Duodenal mucosa (tissue), 2 donors: Measurements from ENCODE around the gene BPIFA2.

Experiments
- H3K27ac ChIP-seq: one replicate; pipeline ENCODE4 v1.7.0; 2013; ENCODE audit warnings: low read depth, low read length
- H3K27me3 ChIP-seq, 2 donors: one replicate each; pipeline ENCODE4 v1.7.0; 2013; ENCODE audit warnings: low read length in 2 of 2, control low read depth in 1 of 2; ENCODE audit not compliant: insufficient read depth in 2 of 2, control insufficient read depth in 1 of 2
- H3K36me3 ChIP-seq, 2 donors: one replicate each; pipeline ENCODE4 v1.7.0; 2013; ENCODE audit warnings: low read length in 2 of 2, control low read depth in 1 of 2; ENCODE audit not compliant: insufficient read depth in 2 of 2, control insufficient read depth in 1 of 2
- H3K4me1 ChIP-seq, 2 donors: one replicate each; pipeline ENCODE4 v1.7.0; 2013; ENCODE audit warnings: low read length in 2 of 2, control low read depth in 1 of 2; ENCODE audit not compliant: insufficient read depth in 2 of 2, control insufficient read depth in 1 of 2
- H3K4me3 ChIP-seq, 2 donors: one replicate each; pipeline ENCODE4 v1.7.0; 2013; ENCODE audit warnings: low read length in 2 of 2, low read depth in 1 of 2
- H3K9ac ChIP-seq, 2 donors: one replicate each; pipeline ENCODE4 v1.7.0; 2013; ENCODE audit warnings: low read length in 2 of 2, low read depth in 1 of 2
- H3K9me3 ChIP-seq, 2 donors: one replicate each; pipeline ENCODE4 v1.7.0; 2013; ENCODE audit warnings: low read length in 2 of 2, control low read depth in 1 of 2; ENCODE audit not compliant: control insufficient read depth in 1 of 2

BPIFA2 gene

DNA sequence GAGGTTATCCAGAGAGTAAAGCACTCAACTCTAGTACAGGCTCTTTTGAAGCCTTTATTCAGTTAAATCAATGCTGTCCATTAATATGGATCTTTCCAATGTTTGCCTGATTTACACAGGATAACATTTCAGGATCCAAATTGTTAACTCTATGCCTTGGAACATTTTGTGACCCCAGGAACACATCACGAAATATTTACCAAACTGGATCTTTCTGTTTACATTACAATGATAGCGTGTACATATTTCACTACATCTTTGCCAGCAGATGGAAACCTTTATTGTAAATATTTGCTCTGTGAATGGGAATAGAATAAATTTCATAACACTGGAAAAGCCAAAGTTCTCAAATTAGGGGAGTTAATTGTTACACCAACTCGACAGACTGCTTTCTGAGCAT lies 23.5 kb downstream of the BPIFA2 start:
- H3K9me3 ChIP-seq: no peaks in the 10 kb centered on the region
- no peak overlapping the region for H3K9ac ChIP-seq
- H3K4me1 ChIP-seq: no peaks in the 10 kb centered on the region
- no peak overlapping the region for H3K27ac ChIP-seq
- no peaks in the 10 kb centered on the region for H3K36me3 ChIP-seq
- H3K4me3 ChIP-seq: no peak overlapping the region
- no peaks in the 10 kb centered on the region for H3K27me3 ChIP-seq

- Histone ChIP-seq H3K27ac (no peak overlapping the region), H3K9ac (no peak overlapping the region), H3K36me3 (no peaks in the 10 kb centered on the region), H3K4me3 (no peak overlapping the region), H3K4me1 (no peaks in the 10 kb centered on the region), H3K27me3 (no peaks in the 10 kb centered on the region), H3K9me3 (no peaks in the 10 kb centered on the region)
Observed at GRCh38 chr20:33191955-33192354, 24.0 kb downstream of the BPIFA2 start.

- Histone ChIP-seq H3K27ac (no peak overlapping the region), H3K27me3 (no peaks in the 10 kb centered on the region), H3K36me3 (no peaks in the 10 kb centered on the region), H3K9ac (no peak overlapping the region), H3K4me3 (no peak overlapping the region), H3K9me3 (no peaks in the 10 kb centered on the region), H3K4me1 (no peaks in the 10 kb centered on the region)
Observed at GRCh38 chr20:33192912-33193501, 25.0 kb downstream of the BPIFA2 start.

GRCh38 chr20:33199026-33199425 lies 31.1 kb downstream of the BPIFA2 start:
- Histone ChIP-seq H3K27ac (no peak overlapping the region), H3K4me1 (no peaks in the 10 kb centered on the region), H3K9ac (no peak overlapping the region), H3K4me3 (no peak overlapping the region), H3K27me3 (no peaks in the 10 kb centered on the region), H3K36me3 (no peaks in the 10 kb centered on the region), H3K9me3 (no peaks in the 10 kb centered on the region)

- H3K4me1 ChIP-seq: no peaks in the 10 kb centered on the region
- H3K9me3 ChIP-seq: no peaks in the 10 kb centered on the region
- no peaks in the 10 kb centered on the region for H3K36me3 ChIP-seq
- H3K27me3 ChIP-seq: no peaks in the 10 kb centered on the region
- no peak overlapping the region for H3K27ac ChIP-seq
- no peak overlapping the region for H3K4me3 ChIP-seq
- no peak overlapping the region for H3K9ac ChIP-seq
Observed at GRCh38 chr20:33202451-33202850, 34.5 kb downstream of the BPIFA2 start.

- no peak overlapping the region for H3K9ac ChIP-seq
Observed at GRCh38 chr20:33203444-33203843, 35.5 kb downstream of the BPIFA2 start.

DNA sequence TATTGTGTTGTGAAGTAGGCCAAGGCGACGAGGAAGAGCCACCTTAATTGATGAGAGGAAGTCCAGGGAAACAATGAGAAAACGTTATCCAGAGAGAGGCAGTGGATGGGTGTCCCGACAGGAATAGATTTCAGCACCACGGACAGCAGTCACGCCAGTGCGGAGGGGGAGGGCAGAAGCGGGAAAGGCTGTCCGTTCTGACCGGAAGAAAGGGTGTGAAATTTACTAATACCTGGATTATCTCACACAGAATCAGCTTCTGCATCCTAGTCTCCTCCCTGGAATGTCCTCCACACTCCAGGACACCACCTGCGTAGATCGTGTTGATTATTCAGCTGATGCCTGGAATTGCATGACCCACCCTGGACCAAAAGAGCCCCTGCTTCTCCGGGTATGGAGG lies 41.8 kb downstream of the BPIFA2 start:
- H3K36me3 ChIP-seq: no peaks in the 10 kb centered on the region
- H3K27me3 ChIP-seq: no peaks in the 10 kb centered on the region
- H3K9me3 ChIP-seq: no peaks in the 10 kb centered on the region
- H3K4me1 ChIP-seq: no peaks in the 10 kb centered on the region
- H3K9ac ChIP-seq: no peak overlapping the region
- no peak overlapping the region for H3K27ac ChIP-seq
- H3K4me3 ChIP-seq: no peak overlapping the region

More at GRCh38 chr20:33203444-33203843, 35.5 kb downstream of the BPIFA2 start:
- H3K4me1 ChIP-seq: no peaks in the 10 kb centered on the region
- no peaks in the 10 kb centered on the region for H3K9me3 ChIP-seq
- no peak overlapping the region for H3K4me3 ChIP-seq
- no peaks in the 10 kb centered on the region for H3K36me3 ChIP-seq
- H3K27ac ChIP-seq: no peak overlapping the region
- H3K27me3 ChIP-seq: no peaks in the 10 kb centered on the region

- Histone ChIP-seq H3K4me3 (no peak overlapping the region), H3K27ac (no peak overlapping the region), H3K4me1 (no peaks in the 10 kb centered on the region), H3K9ac (no peak overlapping the region), H3K9me3 (no peaks in the 10 kb centered on the region), H3K36me3 (no peaks in the 10 kb centered on the region), H3K27me3 (no peaks in the 10 kb centered on the region)
Observed at GRCh38 chr20:33210371-33210770, 42.4 kb downstream of the BPIFA2 start.

DNA sequence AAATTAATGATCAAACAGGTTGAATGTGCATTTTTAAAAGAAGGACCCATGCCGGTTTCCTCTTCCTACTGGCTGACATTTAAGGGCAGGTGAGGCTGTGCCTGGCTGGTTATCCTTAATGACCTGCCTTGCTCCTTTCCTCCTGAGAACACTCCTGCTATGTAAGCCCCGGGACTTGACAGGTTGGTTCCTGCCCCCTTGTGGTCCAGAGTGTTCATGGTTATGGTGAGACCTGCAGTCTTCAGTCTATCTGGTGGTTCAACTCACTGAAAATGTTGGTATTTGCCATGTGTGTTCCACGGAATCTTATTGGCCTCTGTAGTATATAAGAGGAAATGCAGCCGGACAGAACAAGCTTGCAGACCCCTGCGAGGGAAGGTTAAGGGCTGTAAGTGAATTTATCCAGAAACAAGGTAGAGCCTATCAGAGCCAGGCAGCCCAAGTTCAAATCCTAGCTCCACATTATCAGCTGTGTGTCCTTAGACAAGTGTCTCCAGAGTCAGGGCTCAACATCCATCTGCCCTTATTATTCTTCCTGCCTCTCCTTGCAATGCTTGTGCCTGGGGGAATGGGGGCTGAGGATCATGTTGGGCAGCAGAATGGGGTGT lies 44.0 kb downstream of the BPIFA2 start:
- H3K9me3 ChIP-seq: no peaks in the 10 kb centered on the region
- no peaks in the 10 kb centered on the region for H3K4me1 ChIP-seq
- no peak overlapping the region for H3K4me3 ChIP-seq
- H3K27ac ChIP-seq: no peak overlapping the region
- H3K27me3 ChIP-seq: no peaks in the 10 kb centered on the region
- no peaks in the 10 kb centered on the region for H3K36me3 ChIP-seq
- H3K9ac ChIP-seq: no peak overlapping the region

- Histone ChIP-seq H3K9ac (no peak within 1 kb of the TSS), H3K27ac (no peak within 1 kb of the TSS), H3K36me3 (no peaks in the 10 kb centered on the region), H3K4me3 (no peak within 1 kb of the TSS), H3K4me1 (no peaks in the 10 kb centered on the region), H3K9me3 (no peaks in the 10 kb centered on the region), H3K27me3 (no peaks in the 10 kb centered on the region)
Observed at GRCh38 chr20:33217052-33217451, 49.1 kb downstream of the BPIFA2 start, which contains the start of gene BPIFA3. Gene BPIFA3, plus strand, starts transcription at chr20:33217352. Its CDS starts 185 bp downstream, at chr20:33217537.
